HepG2 (cell line): Measurements from ENCODE around the gene STAT6. TPM values are rescaled to one million over a fixed set of nuclear protein-coding genes. Genes with fewer than 3 reads are reported as not detected.
A peak's percentile ranks its signal among the peaks of the same experiment; 100 is the strongest.

ENCODE experiments used
- AHR ChIP-seq: IDR thresholded peaks from 2 replicates; pipeline ENCODE4 v1.6.1; 2018; ENCODE audit warnings: missing genetic modification reagents, missing compliant biosample characterization
- ATM ChIP-seq: fragments of 450-650 bp; IDR thresholded peaks from 2 replicates; pipeline ENCODE4 v1.7.1; 2017; ENCODE audit warnings: mild to moderate bottlenecking, borderline replicate concordance
- CENPT ChIP-seq: sonication (generic); formaldehyde crosslinking; IDR thresholded peaks from 2 replicates; pipeline ENCODE4 v1.8.0; 2022; ENCODE audit warnings: low read depth, mild to moderate bottlenecking, moderate library complexity, missing genetic modification reagents
- FOXA3 ChIP-seq: IDR thresholded peaks from 2 replicates; pipeline ENCODE4 v1.6.1; 2016; ENCODE audit warnings: missing genetic modification reagents, missing compliant biosample characterization
- GLI4 ChIP-seq: sonication (generic); formaldehyde crosslinking; IDR thresholded peaks from 2 replicates; pipeline ENCODE4 v1.5.1; 2020; ENCODE audit warnings: missing genetic modification reagents, mild to moderate bottlenecking, moderate library complexity, borderline replicate concordance
- GZF1 ChIP-seq: sonication (generic); formaldehyde crosslinking; IDR thresholded peaks from 2 replicates; pipeline ENCODE4 v1.5.1; 2020; ENCODE audit warnings: mild to moderate bottlenecking, missing genetic modification reagents
- HNRNPUL1 ChIP-seq: fragments of 200-400 bp; formaldehyde crosslinking; IDR thresholded peaks from 2 replicates; pipeline ENCODE4 v1.6.1; 2017; ENCODE audit warnings: low read depth, mild to moderate bottlenecking, low read length, moderate library complexity
- JUNB ChIP-seq: sonication (generic); formaldehyde crosslinking; IDR thresholded peaks from 2 replicates; pipeline ENCODE4 v1.8.0; 2022; ENCODE audit warnings: missing genetic modification reagents, mild to moderate bottlenecking, borderline replicate concordance
- KAT2B ChIP-seq: fragments of 150-350 bp; IDR thresholded peaks from 2 replicates; pipeline ENCODE4 v1.6.1; 2014; ENCODE audit warnings: low read depth, low read length, borderline replicate concordance
- MLX ChIP-seq: IDR thresholded peaks from 2 replicates; pipeline ENCODE4 v1.6.1; 2016
- PCBP1 ChIP-seq: fragments of 200-400 bp; formaldehyde crosslinking; IDR thresholded peaks from 2 replicates; pipeline ENCODE4 v1.6.1; 2017; ENCODE audit warnings: mild to moderate bottlenecking, low read depth, low read length, borderline replicate concordance
- REXO4 ChIP-seq: sonication (generic); formaldehyde crosslinking; IDR thresholded peaks from 2 replicates; pipeline ENCODE4 v1.8.0; 2022; ENCODE audit warnings: missing genetic modification reagents, mild to moderate bottlenecking, borderline replicate concordance
- RFXANK ChIP-seq: IDR thresholded peaks from 2 replicates; pipeline ENCODE4 v1.6.1; 2016
- SIX4 ChIP-seq: sonication (generic); formaldehyde crosslinking; IDR thresholded peaks from 2 replicates; pipeline ENCODE4 v1.4.0; 2020; ENCODE audit warnings: missing genetic modification reagents
- SMAD9 ChIP-seq: sonication (generic); formaldehyde crosslinking; IDR thresholded peaks from 2 replicates; pipeline ENCODE4 v1.5.1; 2020; ENCODE audit warnings: mild to moderate bottlenecking, missing genetic modification reagents
- TMF1 ChIP-seq: sonication (generic); formaldehyde crosslinking; IDR thresholded peaks from 2 replicates; pipeline ENCODE4 v1.8.1; 2022; ENCODE audit warnings: low read depth, missing genetic modification reagents
- U2AF1 ChIP-seq: fragments of 200-400 bp; formaldehyde crosslinking; optimal IDR thresholded peaks from 2 replicates; pipeline ENCODE3; 2017; ENCODE audit warnings: mild to moderate bottlenecking, low read depth, low read length
- ZHX1 ChIP-seq: sonication (generic); formaldehyde crosslinking; IDR thresholded peaks from 2 replicates; pipeline ENCODE4 v1.8.1; 2022; ENCODE audit warnings: low read depth, mild to moderate bottlenecking, missing genetic modification reagents
- ZNF24 ChIP-seq: fragments of 450-650 bp; IDR thresholded peaks from 2 replicates; pipeline ENCODE4 v1.6.1; 2017; ENCODE audit warnings: antibody characterized with exemption, mild to moderate bottlenecking
- ZNF550 ChIP-seq: sonication (generic); formaldehyde crosslinking; IDR thresholded peaks from 2 replicates; pipeline ENCODE4 v1.4.0; 2020; ENCODE audit warnings: mild to moderate bottlenecking, missing genetic modification reagents, borderline replicate concordance
- ZNF558 ChIP-seq: sonication (generic); formaldehyde crosslinking; IDR thresholded peaks from 2 replicates; pipeline ENCODE4 v1.9.0; 2022; ENCODE audit warnings: mild to moderate bottlenecking, missing genetic modification reagents, borderline replicate concordance
- ZNF597 ChIP-seq: sonication (generic); formaldehyde crosslinking; IDR thresholded peaks from 2 replicates; pipeline ENCODE4 v1.5.0; 2020; ENCODE audit warnings: missing genetic modification reagents
- ZNF704 ChIP-seq: sonication (generic); formaldehyde crosslinking; IDR thresholded peaks from 2 replicates; pipeline ENCODE4 v1.8.1; 2023; ENCODE audit warnings: mild to moderate bottlenecking, inconsistent platforms, moderate library complexity, missing genetic modification reagents, borderline replicate concordance
- ZNF781 ChIP-seq: sonication (generic); formaldehyde crosslinking; IDR thresholded peaks from 2 replicates; pipeline ENCODE4 v1.5.1; 2020; ENCODE audit warnings: borderline replicate concordance, mild to moderate bottlenecking, missing genetic modification reagents; ENCODE audit errors: not compliant biosample characterization
- polyA plus RNA-seq, 8 experiments: library from polyadenylated mRNA; depleted of rRNA in 3 of 8; stranded (reverse) in 7 of 8; unstranded in 1 of 8; fragments of >200 nt; fragmentation: Illumina TruSeq in 4 of 8; extraction: Trizol in 4 of 8; gene quantifications; 2 replicates each; pipeline versions ENCODE4 v1.2.1 to v1.2.3, GENCODE V29; 2011 to 2016; ENCODE audit warnings: low read depth in 4 of 8, missing spikeins in 1 of 8, mixed read lengths in 1 of 8; ENCODE audit not compliant: insufficient read depth in 1 of 8
- total RNA-seq, 5 experiments: library from RNA; depleted of rRNA; stranded (reverse); fragments of >200 nt; fragmentation: Illumina TruSeq; extraction: Trizol; gene quantifications; 2 replicates each; pipeline ENCODE4 v1.2.3, GENCODE V29; 2016; ENCODE audit warnings: low read depth in 1 of 5

STAT6 gene
- total and polyA plus RNA-seq, 2 of the 13 experiments (the other 11 are each of a cell fraction or from before 2014, with no cell fraction given), result 28.0 to 62.2 TPM

- TF ChIP-seq TMF1 (no peak), KAT2B (no peak), GLI4 (CRISPR knock-in tag) (no peak), PCBP1 (no peak), SIX4 (0 out of 2 replicates have a peak, but pooled peaks have one; percentile 25), ATM (no peak), AHR (CRISPR knock-in tag) (peak; percentile 61; the same call in 1 of the 2 replicates), ZNF558 (CRISPR knock-in tag) (peak; percentile 69; the same call in 1 of the 2 replicates), ZNF704 (CRISPR knock-in tag) (peak; percentile 76; the same call in 1 of the 2 replicates), ZNF781 (no peak), ZNF24 (no peak), ZNF597 (CRISPR knock-in tag) (no peak), SMAD9 (no peak), ZNF550 (no peak), RFXANK (CRISPR knock-in tag) (0 out of 2 replicates have a peak, but pooled peaks have one; percentile 28), JUNB (CRISPR knock-in tag) (no peak), FOXA3 (CRISPR knock-in tag) (peak; percentile 90), HNRNPUL1 (peak; percentile 48; the same call in 1 of the 2 replicates), CENPT (CRISPR knock-in tag) (no peak; the same call in 1 of the 2 replicates), MLX (peak; percentile 71; the same call in 1 of the 2 replicates), GZF1 (CRISPR knock-in tag) (no peak), ZHX1 (peak; percentile 73), REXO4 (CRISPR knock-in tag) (no peak), U2AF1 (peak; percentile 7)
These were observed 22.6 kb downstream of the STAT6 start, which contains the start of gene NAB2 (continued) for GRCh38 chr12:57088354-57089270.
